ENCODE data around the gene CLASP1. TPM values are rescaled to one million over a fixed set of nuclear protein-coding genes. Genes with fewer than 3 reads are reported as not detected.

The CLASP1 gene
- total and polyA plus RNA-seq, 2 of the 8 experiments (the other 6 are each of a cell fraction or from before 2014, with no cell fraction given), result 7.3 to 53.9 TPM

GRCh38 chr2:121513597-121514333 lies 135.5 kb downstream of the CLASP1 start:
- Histone ChIP-seq H3K36me3 (ENCODE audit: control insufficient read depth in 2 of 4, insufficient read depth in 4 of 4, low read length in 3 of 4) (peaks cover 0 to 6% (median 3%) of the 10 kb centered on the region in 4 experiments; a peak in 3 of 8 replicates), H3K4me1 (replicated peaks in 1 of 4; ENCODE audit: control insufficient read depth in 3 of 4, insufficient read depth in 4 of 4, low read length in 3 of 4) (peaks cover 3 to 7% (median 5%) of the 10 kb centered on the region in 4 experiments; a peak in 5 of 7 replicates), H3K14ac (ENCODE audit: insufficient read length) (no peak overlapping the region), H2BK5ac (ENCODE audit: low read depth, low read length) (no peak overlapping the region), H2BK15ac (ENCODE audit: low read length) (no peak overlapping the region), H2BK12ac (ENCODE audit: low read depth, low read length) (no peak overlapping the region), H2BK120ac (replicated peaks; ENCODE audit: low read depth, low read length) (no peak overlapping the region), H4K20me1 (replicated peaks in 1 of 2; ENCODE audit: control insufficient read depth in 1 of 2, insufficient read depth in 2 of 2, low read length in 2 of 2) (peaks cover 0 to 2% of the 10 kb centered on the region in 2 experiments), H3K79me2 (ENCODE audit: control insufficient read depth in 1 of 2, insufficient read depth in 2 of 2, low read length in 2 of 2) (no peaks in the 10 kb centered on the region; a peak in 1 of 4 replicates), H4K5ac (ENCODE audit: insufficient read length, low read depth, low read length) (no peak overlapping the region), H3K56ac (replicated peaks; ENCODE audit: insufficient read length, low read depth, low read length) (no peak overlapping the region), H2BK20ac (ENCODE audit: low read length) (no peak overlapping the region), H3K27me3 (replicated peaks in 1 of 4; ENCODE audit: control insufficient read depth in 3 of 4, extremely low read depth in 1 of 4, insufficient read depth in 3 of 4, low read length in 3 of 4) (no peaks in the 10 kb centered on the region), H3K18ac (ENCODE audit: extremely low read depth, low read length) (no peak overlapping the region), H3K23ac (ENCODE audit: insufficient read length) (no peak overlapping the region), H3K23me2 (ENCODE audit: low read depth, low read length) (no peaks in the 10 kb centered on the region), H3K4ac (replicated peaks; ENCODE audit: insufficient read length, low read depth, low read length) (no peak overlapping the region), H2AFZ (ENCODE audit: low read length) (no peak overlapping the region), H3K9ac (replicated peaks in 1 of 4; ENCODE audit: extremely low read depth in 1 of 4, low read depth in 3 of 4, low read length in 3 of 4) (peak overlapping the region in 1 of 4 experiments; percentile 6; a peak in 2 of 7 replicates), H3K4me3 (ENCODE audit: extremely low read depth in 1 of 4, insufficient read depth in 2 of 4, low read depth in 3 of 4, low read length in 4 of 4) (no peak overlapping the region), H3K27ac (ENCODE audit: low read depth, low read length) (0 out of 2 replicates have a peak overlapping the region, but pooled peaks have one; percentile 40), H3K79me1 (ENCODE audit: low read depth, low read length) (peaks cover 3% of the 10 kb centered on the region; the same call in 1 of the 2 replicates), H2AK5ac (ENCODE audit: low read depth, low read length) (no peak overlapping the region), H4K8ac (ENCODE audit: extremely low read depth, insufficient read depth, low read length) (no peak overlapping the region), H3K9me3 (ENCODE audit: insufficient read depth in 2 of 2, low read depth in 1 of 2, low read length in 1 of 2) (no peaks in the 10 kb centered on the region), H3K4me2 (ENCODE audit: insufficient read depth in 1 of 2, low read depth in 2 of 2, low read length in 2 of 2) (peak overlapping the region; percentile 5 to 18; a peak in 2 of 4 replicates), H4K91ac (replicated peaks; ENCODE audit: insufficient read length, low read length) (no peak overlapping the region)
- no peak for DNase-seq (ENCODE audit: low read depth in 1 of 2, low spot score in 2 of 2)
- ChIA-PET CTCF (ENCODE audit: partially characterized antibody) (interaction anchor here (0.7 kb wide), 1 partner anchor 10 kb away, joined by 3 read pairs; no protein-coding TSS in a partner anchor), POLR2A (ENCODE audit: partially characterized antibody) (interaction anchor here (1.8 kb wide), 1 partner anchor 17 kb away, joined by 7 read pairs; the partner anchor contains the start of gene RNU4ATAC)
- TF ChIP-seq ATF3 (IDR thresholded peaks at IDR 0.05; ENCODE audit: insufficient read depth, low read depth, low read length), result no peak
- TF ChIP-seq SRF (IDR thresholded peaks at IDR 0.05; ENCODE audit: low read depth, low read length), result no peak
- TF ChIP-seq CHD1 (IDR thresholded peaks at IDR 0.05; ENCODE audit: low read depth, low read length), result no peak
- TF ChIP-seq KDM5A (IDR thresholded peaks at IDR 0.05; ENCODE audit: low read length), result no peak
- no peak for TF ChIP-seq RAD21 (IDR thresholded peaks at IDR 0.05 in 1 of 2, conservative IDR thresholded peaks at IDR 0.05 in 1 of 2; ENCODE audit: low read depth in 2 of 2, low read length in 2 of 2)
- TF ChIP-seq CBX5 (IDR thresholded peaks at IDR 0.05; ENCODE audit: low read depth, low read length), result no peak
- no peak for TF ChIP-seq SUZ12 (IDR thresholded peaks at IDR 0.05; ENCODE audit: low read length)
- TF ChIP-seq BCL11A (IDR thresholded peaks at IDR 0.05; ENCODE audit: low read depth in 2 of 2, low read length in 2 of 2), result no peak
- TF ChIP-seq RFX5 (IDR thresholded peaks at IDR 0.05; ENCODE audit: borderline replicate concordance, low read depth, low read length), result no peak
- TF ChIP-seq TAF7 (optimal IDR thresholded peaks at IDR 0.05; ENCODE audit: borderline replicate concordance, low read depth, low read length), result no peak
- TF ChIP-seq NANOG (IDR thresholded peaks at IDR 0.05; ENCODE audit: insufficient read depth, low read depth, low read length, poor library complexity, severe bottlenecking), result no peak
- no peak for FAIRE-seq
- 83% methylated on average over 3 of the region's 3 CpGs; no CpG with 5 or more reads in 1 of the 2 experiments for WGBS, 2 experiments (ENCODE audit: extremely low coverage in 1 of 2, insufficient coverage in 1 of 2, insufficient read length in 1 of 2, insufficient replicate concordance in 2 of 2, low coverage in 1 of 2, low lambda C conversion rate in 2 of 2, missing lambda C conversion rate in 1 of 2)

Measured in H1 (cell line).